GM21717 (cell line): ENCODE results near the gene ELP5.
A peak's percentile ranks its signal among the peaks of the same experiment; 100 is the strongest.

Experiments
- ATAC-seq: cut with Tn5 transposase; IDR thresholded peaks from one replicate; pipeline ENCODE4 v1.9.1; 2021; ENCODE audit warnings: mild to moderate bottlenecking, moderate library complexity; ENCODE audit not compliant: unreplicated experiment

Gene ELP5, protein sequence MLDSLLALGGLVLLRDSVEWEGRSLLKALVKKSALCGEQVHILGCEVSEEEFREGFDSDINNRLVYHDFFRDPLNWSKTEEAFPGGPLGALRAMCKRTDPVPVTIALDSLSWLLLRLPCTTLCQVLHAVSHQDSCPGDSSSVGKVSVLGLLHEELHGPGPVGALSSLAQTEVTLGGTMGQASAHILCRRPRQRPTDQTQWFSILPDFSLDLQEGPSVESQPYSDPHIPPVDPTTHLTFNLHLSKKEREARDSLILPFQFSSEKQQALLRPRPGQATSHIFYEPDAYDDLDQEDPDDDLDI

DNA sequence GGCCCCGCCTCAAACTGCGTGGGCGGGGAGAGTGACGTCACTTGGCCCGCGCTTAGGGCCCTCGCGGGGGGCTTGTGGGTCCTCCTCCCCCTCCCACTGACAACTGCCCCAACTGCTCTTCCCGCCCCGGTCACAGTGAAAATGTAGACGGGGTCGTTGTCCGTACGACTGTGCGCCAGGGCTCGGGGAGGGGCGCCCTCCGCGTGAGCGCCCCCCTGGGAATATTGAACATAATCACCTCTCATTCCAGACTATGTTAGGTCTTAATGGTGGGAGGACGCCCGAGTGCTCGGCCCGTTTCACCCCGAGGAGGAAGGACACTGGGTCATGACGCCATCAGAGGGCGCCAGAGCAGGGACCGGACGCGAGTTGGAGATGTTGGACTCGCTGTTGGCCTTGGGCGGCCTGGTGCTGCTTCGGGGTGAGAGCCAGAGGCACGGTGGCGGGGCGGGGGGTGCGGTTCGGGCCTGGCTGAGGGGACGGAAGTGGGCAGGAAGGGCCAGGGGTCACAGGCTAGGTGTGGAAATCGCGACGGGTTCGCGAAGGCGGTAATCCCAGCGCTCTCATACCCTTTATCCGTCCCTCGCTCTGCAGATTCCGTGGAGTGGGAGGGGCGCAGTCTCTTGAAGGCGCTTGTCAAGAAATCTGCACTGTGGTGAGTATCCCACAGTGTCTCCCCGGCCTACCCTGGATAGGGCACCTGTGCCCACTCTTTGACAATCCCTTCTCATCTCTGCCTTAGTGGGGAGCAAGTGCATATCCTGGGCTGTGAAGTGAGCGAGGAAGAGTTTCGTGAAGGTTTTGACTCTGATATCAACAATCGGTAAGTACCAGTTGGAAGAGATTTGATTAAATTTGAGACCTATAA, at the start of gene ELP5:
ELP5 (plus strand) TSS at position 40 of the 868 bp plus-strand sequence; CDS start at position 376, 336 bp downstream.
- peak; percentile 48 for ATAC-seq

- no peak for ATAC-seq
Observed at GRCh38 chr17:7203391-7203790, 48.6 kb upstream of the ELP5 start.

DNA sequence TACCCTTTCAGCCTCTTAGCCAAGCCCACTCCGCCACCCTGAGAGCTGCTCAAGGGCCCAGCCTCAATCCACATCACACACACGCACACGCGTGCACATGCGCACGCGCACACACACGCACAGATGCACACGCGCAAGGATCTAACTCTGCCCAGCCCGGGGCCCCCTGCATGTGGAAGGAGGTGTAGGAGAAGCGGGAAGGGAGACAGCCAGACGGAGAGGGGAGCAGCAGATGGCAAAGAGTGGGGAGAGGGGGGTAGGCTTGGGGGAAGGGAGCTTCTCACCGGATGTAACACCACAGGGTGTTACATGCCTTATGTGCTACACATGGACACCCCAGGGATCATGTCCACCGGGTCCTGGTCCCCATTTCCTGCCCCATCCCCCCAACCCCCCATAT, 47.7 kb upstream of the ELP5 start:
- no peak for ATAC-seq

DNA sequence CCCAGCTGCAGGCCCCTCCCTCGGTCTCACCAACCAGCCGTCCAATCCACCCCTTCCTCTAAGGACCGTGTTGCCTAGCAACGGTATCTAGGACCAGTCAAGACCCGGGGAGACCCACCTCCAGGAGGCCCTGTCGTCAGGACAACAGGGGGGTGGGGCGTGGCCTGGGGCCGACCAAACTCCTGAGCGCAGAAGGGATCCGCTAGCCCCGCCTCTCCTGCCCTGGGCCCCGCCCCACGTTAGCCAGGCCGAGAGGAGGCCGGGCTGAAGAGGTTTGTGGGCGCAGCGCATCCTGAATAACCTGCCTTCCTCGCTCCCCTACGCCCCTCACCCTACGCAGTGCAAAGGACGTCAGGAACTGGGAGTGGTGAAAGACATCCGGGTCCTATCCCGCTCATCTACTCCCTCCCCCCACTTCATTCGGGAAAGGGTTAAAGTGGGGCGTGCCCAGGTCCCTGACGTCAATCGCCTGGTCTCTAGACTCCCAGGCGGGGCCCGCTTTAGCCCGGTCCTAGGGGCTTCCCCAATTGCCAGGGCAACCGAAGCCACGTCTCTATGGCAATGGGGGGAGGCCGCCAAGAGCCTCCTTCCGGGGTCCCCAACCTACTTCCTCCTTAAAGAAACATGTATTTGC, 47.1 kb upstream of the ELP5 start:
- peak; percentile 67 for ATAC-seq

DNA sequence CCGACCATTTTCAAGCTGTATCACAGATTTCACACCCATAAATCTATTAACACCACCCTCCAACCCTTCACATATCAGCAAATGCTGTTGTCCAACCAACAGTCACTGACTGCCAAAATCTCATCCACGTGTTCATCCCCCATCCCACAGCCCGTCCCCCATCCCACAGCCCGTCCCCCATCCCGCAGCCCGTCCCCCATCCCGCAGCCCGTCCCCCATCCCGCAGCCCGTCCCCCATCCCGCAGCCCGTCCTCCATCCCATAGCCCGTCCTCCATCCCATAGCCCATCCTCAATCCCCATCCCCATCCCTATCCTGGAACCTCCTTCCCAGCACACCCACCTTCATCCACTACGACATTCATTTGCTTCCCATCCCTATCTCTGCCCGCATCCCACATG, 46.5 kb upstream of the ELP5 start:
- no peak for ATAC-seq

DNA sequence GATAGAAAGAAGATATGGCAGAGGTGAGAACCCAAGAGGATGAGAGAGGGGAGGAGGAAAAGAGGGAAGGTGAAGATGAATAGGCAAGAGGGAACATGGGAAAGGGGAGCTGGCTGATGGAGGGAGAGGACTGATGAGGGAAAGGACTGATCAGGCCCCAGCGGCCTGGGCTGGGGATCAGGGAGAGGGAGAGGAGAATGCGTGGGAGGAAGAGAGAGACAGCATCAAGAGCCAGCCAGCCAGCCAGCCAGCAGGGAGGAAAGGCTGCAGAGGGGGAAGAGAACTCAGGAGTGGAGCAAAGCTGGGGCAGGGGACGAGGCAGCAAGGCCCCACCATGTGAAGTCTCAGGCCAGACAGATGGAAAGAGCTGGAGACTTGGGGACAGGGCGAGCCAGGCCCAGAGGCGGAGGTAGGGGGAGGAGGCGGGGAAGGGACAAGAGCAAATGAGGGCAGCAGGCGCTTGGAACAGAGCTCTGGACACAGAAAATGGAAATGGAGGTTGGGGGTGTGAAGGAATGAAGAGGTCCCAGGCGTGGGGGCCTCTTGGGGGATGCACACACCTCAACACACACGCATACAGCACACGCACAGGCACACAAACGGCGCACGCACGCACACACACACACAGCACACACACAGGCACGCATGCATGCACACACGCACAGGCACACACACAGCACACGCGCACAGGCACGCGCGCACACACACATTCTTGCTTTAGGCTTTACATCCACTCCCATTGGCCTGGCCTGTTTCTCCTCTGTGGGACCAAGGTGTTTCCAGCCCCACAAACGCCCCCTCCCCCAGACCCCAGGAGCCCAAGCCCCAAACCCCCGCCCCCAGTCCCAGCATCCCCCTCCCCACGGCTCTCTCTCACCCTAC, 44.7 kb upstream of the ELP5 start:
- no peak for ATAC-seq

DNA sequence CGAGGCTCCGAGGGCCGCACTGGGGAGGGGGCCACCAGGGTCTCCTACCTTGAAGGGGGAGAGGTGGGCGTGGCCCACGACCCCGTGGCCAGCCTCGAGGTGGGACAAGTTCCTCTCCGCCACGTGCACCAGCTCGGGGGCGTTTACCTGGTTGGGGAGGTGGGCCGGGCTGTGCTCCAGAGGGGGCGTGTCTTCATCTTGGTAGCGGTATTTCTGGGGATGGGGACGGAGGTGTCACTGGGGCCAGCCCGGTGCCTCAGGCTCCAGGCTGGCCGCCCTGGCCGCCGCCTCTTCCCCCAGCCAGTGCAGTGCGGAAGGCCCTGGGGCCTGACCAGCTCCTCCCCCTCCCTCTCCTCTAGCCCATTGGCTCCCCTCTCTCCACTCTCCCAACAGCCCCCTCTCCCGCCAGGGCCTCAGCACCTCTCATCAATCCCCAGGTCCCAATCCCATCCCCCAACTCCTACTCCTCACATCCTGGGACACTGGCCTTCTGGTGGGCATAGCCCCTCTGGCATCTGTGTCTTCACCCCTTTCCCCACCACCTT, 43.9 kb upstream of the ELP5 start:
- ATAC-seq: no peak

GRCh38 chr17:7208754-7209460, 43.1 kb upstream of the ELP5 start:
- ATAC-seq: no peak

DNA sequence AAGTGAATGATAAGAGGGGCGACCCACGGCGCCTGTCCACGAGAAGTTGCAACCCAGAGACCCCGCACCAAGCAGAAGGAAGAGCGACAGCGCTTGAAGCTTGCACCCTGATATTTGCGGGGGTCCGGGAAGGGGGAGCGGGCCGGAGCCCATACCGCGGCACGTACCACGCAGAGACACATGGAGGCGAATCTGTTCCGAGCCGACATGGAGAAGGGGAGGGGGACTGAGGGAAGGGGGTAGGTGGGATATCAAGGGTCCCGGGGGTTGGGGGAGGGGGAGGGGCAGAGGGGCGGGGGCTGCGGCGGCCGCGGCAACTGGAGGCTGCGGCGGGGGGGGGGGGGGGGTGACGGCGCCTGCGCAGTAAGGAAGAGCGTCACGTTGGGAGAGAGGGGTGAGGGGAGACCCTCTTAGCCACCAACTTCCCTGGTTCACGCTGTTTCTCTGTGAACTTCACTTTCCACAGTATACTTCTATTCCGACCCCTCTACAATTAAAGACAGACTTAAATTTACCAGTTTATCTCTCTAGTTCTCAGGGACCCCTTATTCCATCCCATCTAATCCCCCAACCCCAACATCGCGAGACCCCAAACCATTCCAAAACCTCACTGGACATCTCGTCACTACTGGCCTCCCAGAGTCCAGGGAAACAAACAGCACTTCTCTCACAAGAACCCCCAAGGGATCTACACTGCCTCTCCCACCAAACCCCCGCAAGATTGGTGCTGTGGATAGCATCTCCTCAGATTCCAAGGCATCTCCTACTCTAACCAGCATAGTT, 40.3 kb upstream of the ELP5 start:
- ATAC-seq: no peak

GRCh38 chr17:7213895-7214299, 38.1 kb upstream of the ELP5 start:
- ATAC-seq: no peak

GRCh38 chr17:7214300-7215135, 37.5 kb upstream of the ELP5 start:
- ATAC-seq: peak; percentile 74

DNA sequence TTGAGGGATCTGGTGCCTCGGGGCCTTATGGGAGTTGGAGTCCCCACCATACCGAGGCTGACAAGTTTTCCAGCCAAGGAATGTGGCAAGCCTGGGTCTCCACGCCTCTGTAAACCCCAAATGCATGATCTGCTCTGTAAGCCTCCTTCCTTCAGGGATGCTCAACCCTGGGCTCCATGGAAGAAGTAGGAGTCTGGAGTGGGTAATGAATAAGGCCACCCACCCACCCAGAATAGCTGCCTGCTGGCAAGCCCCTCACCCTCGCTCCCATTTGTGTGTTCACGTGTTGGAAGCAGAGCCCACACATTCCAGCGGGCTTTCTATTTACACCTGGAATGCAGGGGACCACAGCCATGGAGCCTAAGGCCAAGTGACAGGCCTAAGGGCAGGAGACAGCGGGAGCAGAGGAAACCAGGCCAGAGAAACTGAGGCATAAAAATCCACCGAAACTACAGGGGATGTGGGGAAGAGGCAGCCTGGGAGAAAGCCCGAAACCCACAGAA, 36.8 kb upstream of the ELP5 start:
- no peak for ATAC-seq

- no peak for ATAC-seq
Observed at GRCh38 chr17:7215652-7216180, 36.3 kb upstream of the ELP5 start.

DNA sequence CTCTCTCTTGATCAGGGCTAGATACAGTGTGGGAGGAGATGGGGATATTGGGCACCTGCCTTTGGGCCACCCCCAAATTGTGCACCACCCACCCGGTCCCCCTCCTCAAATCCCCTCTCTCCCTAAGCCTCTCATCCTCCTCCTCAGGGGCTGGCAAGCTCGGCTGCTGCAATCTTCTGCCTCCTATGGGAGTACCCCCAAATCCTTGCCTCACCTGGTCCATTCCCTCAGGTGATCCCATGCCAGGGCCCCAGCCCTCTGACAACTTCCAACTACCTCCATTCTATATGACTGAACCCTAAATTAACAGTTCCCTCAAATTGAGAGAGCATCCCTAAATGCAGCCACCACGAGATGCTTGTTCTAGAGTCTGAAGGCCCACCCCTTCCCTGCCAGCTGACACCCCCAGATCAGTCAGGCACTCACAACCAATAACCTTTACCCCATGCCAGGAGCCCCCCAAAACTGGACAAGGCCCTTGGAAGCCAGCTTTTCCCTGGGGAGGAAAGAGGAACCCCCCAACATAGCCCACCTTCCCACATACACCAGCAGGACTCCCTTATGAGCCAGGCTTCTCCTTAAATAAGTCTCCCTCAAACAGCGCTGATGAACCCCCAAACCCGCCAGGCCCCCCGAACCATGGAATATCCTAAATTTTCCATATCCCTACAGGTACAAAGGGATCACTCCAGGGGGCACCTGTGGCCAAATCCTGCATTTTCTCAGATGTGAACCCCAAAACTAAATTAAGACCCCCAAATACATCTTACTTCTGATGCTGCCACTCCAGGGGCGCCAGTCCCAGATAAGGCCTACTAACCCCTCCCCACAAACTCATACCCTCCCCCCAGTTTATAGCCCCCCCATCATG, 35.5 kb upstream of the ELP5 start:
- no peak for ATAC-seq

DNA sequence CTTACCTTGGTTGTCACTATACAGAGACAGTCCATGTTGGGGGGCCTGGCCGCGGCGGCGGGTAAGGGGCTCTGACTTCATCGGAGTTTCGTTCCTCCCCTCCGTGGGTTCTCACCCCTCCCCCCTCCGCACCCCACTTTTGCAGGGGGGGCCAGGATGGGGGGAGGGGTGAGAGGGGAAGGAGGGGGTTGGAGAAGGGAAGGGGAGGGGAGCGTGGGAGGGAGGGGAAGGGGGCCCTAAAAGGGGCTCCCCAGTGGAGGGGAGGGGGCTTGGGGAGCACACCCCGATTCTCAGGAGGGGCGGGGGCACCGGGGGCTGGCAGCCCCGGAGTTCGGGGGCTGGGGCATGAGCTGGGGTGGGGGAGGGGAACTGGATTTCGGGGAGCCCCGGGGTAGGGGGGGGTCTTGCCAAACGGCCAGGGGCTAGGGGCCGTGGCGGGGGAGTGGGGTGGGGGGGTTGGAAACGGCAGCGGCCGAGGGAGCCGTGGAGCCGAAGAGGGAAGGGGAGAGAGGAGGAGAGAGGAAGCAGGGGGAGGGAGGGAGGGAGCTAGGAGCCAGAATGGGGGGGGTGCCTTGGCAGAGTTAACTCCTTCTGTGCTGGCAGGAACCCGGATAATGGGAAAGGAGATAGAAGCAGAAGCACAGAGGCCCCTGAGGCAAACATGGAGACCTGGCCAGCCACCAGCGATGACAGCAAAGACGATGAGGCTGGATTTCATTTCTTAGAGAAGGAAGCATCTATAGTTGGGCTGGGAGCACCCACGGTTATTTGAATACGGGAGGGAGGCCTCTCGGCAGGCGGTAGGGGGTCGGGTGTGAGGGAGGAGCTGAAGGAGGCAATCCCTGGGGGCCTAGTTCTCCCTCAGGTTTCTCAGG, 34.7 kb upstream of the ELP5 start:
- ATAC-seq: no peak

GRCh38 chr17:7218166-7218565, 33.8 kb upstream of the ELP5 start:
- no peak for ATAC-seq
